AG04449 (cell line): ENCODE results near the gene CCNG2.

Experiments used
- CTCF ChIA-PET: fragments of 350-600 bp; formaldehyde crosslinking; extraction: SDS; loops from one replicate; lab custom pipeline; 2021; ENCODE audit warnings: antibody characterized with exemption; lab: Yijun Ruan, JAX
- POLR2A ChIA-PET: fragments of 400-600, 350-600 bp; formaldehyde crosslinking; extraction: SDS; loops from one replicate; lab custom pipeline; 2020; ENCODE audit warnings: antibody characterized with exemption, inconsistent platforms; lab: Yijun Ruan, JAX
- DNase-seq: peaks from one replicate; pipeline ENCODE4 v3.0.0-alpha.2; 2010; ENCODE audit warnings: low read depth, low spot score
- H3K4me3 ChIP-seq: 2 replicates; pipeline ENCODE4 v1.5.1; 2011; ENCODE audit warnings: low read depth, mild to moderate bottlenecking, control low read depth, low read length
- CTCF ChIP-seq: IDR thresholded peaks from one replicate; pipeline ENCODE4 v1.5.1; 2011; ENCODE audit warnings: mild to moderate bottlenecking, moderate library complexity, low read length, control low read depth, inconsistent platforms; ENCODE audit not compliant: insufficient read depth; ENCODE audit errors: missing control alignments

Gene CCNG2

GRCh38 chr4:77143091-77143490 is 13.9 kb upstream of the CCNG2 start:
- DNase-seq: no peak
- no peak for TF ChIP-seq CTCF
- no peak overlapping the region for H3K4me3 ChIP-seq
- ChIA-PET CTCF (interaction anchor here (1.0 to 1.2 kb wide), 2 partner anchors 10 to 48 kb away, joined by 4 read pairs; no protein-coding TSS in a partner anchor), POLR2A (no interaction called here)

GRCh38 chr4:77145842-77146185 is 11.2 kb upstream of the CCNG2 start:
- no peak for TF ChIP-seq CTCF
- CTCF ChIA-PET: interaction anchor here (0.7 kb wide), 1 partner anchor 13 kb away, joined by 3 read pairs; no protein-coding TSS in a partner anchor
- POLR2A ChIA-PET: interaction anchor here (0.8 kb wide), 1 partner anchor 11 kb away, joined by 6 read pairs; the partner anchor contains the start of gene CCNG2
- DNase-seq: no peak
- H3K4me3 ChIP-seq: no peak overlapping the region

- DNase-seq: no peak
These were observed 10.6 kb upstream of the CCNG2 start for GRCh38 chr4:77146186-77147078.

GRCh38 chr4:77147079-77147782 is 9.8 kb upstream of the CCNG2 start:
- CTCF ChIA-PET: interaction anchor here (1.0 to 1.4 kb wide), 4 partner anchors 52 to 643 kb away, joined by 3 to 6 read pairs (median 4); no protein-coding TSS in a partner anchor
- POLR2A ChIA-PET: interaction anchor here (0.6 to 1.6 kb wide), 2 partner anchors 10 to 13 kb away, joined by 4 to 5 read pairs; partner anchors contain the start of gene CCNG2
- H3K4me3 ChIP-seq: no peak overlapping the region
- TF ChIP-seq CTCF: no peak
- DNase-seq: no peak

More at GRCh38 chr4:77146186-77147078, 10.6 kb upstream of the CCNG2 start:
- CTCF ChIA-PET: interaction anchor here (0.7 to 1.0 kb wide), 2 partner anchors 14 to 642 kb away, joined by 3 to 6 read pairs; no protein-coding TSS in a partner anchor
- POLR2A ChIA-PET: interaction anchor here (0.6 to 1.6 kb wide), 3 partner anchors 11 to 14 kb away, joined by 4 to 6 read pairs (median 5); partner anchors contain the start of gene CCNG2
- H3K4me3 ChIP-seq: no peak overlapping the region
- TF ChIP-seq CTCF: no peak

GRCh38 chr4:77148078-77148477 is 8.9 kb upstream of the CCNG2 start:
- H3K4me3 ChIP-seq: no peak overlapping the region
- CTCF ChIA-PET: interaction anchor here (0.6 to 1.4 kb wide), 4 partner anchors 26 to 56 kb away, joined by 3 to 5 read pairs (median 4); no protein-coding TSS in a partner anchor
- POLR2A ChIA-PET: interaction anchor here (1.6 kb wide), 1 partner anchor 9 kb away, joined by 5 read pairs; the partner anchor contains the start of gene CCNG2
- TF ChIP-seq CTCF: no peak
- DNase-seq: no peak
